ENCODE data around the gene SLC22A2. TPM values are rescaled to one million over a fixed set of nuclear protein-coding genes. Genes with fewer than 3 reads are reported as not detected.

Gene SLC22A2
- total and polyA plus RNA-seq, 2 of the 13 experiments (the other 11 are each of a cell fraction or from before 2014, with no cell fraction given) = not detected

GRCh38 chr6:160224639-160225237 is 33.9 kb downstream of the SLC22A2 start:
- Histone ChIP-seq H3K9ac (ENCODE audit: insufficient read depth, low read depth, low read length) (no peak overlapping the region), H3K27me3 (ENCODE audit: control insufficient read depth in 1 of 2, insufficient read depth in 2 of 2, low read length in 2 of 2) (no peaks in the 10 kb centered on the region), H3K4me3 (replicated peaks in 1 of 3; ENCODE audit: insufficient read depth in 1 of 3, low read depth in 2 of 3, low read length in 3 of 3) (no peak overlapping the region), H3K79me2 (ENCODE audit: insufficient read depth, low read length) (no peaks in the 10 kb centered on the region), H3K4me1 (ENCODE audit: insufficient read depth, low read length) (no peaks in the 10 kb centered on the region), H3K9me3 (ENCODE audit: low read length) (no peaks in the 10 kb centered on the region), H4K20me1 (ENCODE audit: insufficient read depth, low read length) (no peaks in the 10 kb centered on the region), H3K36me3 (replicated peaks in 1 of 2; ENCODE audit: control insufficient read depth in 1 of 2, insufficient read depth in 2 of 2, low read length in 2 of 2) (no peaks in the 10 kb centered on the region), H3K4me2 (ENCODE audit: low read depth, low read length) (no peak overlapping the region), H2AFZ (ENCODE audit: low read length) (no peak overlapping the region), H3K27ac (ENCODE audit: extremely low read length, insufficient read depth, low read length) (no peak overlapping the region)
- BruUV-seq (replicated peaks) = no TSS peak
- TF ChIP-seq ZNF704 (CRISPR knock-in tag; IDR thresholded peaks at IDR 0.05; ENCODE audit: borderline replicate concordance) = no peak
- ChIA-PET CTCF (ENCODE audit: low intra/inter-chr PET ratio, low total read pairs) (no interaction called here), POLR2A (no interaction called here)
- no peak for DNase-seq (ENCODE audit: low spot score)
- ATAC-seq = no peak
- in situ Hi-C loops (cut with HindIII; ENCODE audit: extremely low pct_ligation_motif_present, low pct_unique_long_range_greater_than_20kb) = no loop called here
- intact Hi-C loops (cut with micrococcal nuclease; ENCODE audit: unreplicated experiment) = no loop called here
- WGBS (ENCODE audit: low lambda C conversion rate) = 14% methylated on average over 3 of the region's 3 CpGs
- no peak for FAIRE-seq

- H3K79me2 ChIP-seq (ENCODE audit: insufficient read depth, low read length) = no peaks in the 10 kb centered on the region
- H3K9me3 ChIP-seq (ENCODE audit: low read length) = no peaks in the 10 kb centered on the region
- no peak for DNase-seq (ENCODE audit: low spot score)
- H3K27me3 ChIP-seq (ENCODE audit: control insufficient read depth in 1 of 2, insufficient read depth in 2 of 2, low read length in 2 of 2) = no peaks in the 10 kb centered on the region
- CTCF ChIA-PET (ENCODE audit: low intra/inter-chr PET ratio, low total read pairs) = no interaction called here
- ATAC-seq = no peak
- no peaks in the 10 kb centered on the region for H3K4me1 ChIP-seq (ENCODE audit: insufficient read depth, low read length)
- 60% methylated on average over 4 of the region's 4 CpGs for WGBS (ENCODE audit: low lambda C conversion rate)
- H4K20me1 ChIP-seq (ENCODE audit: insufficient read depth, low read length) = no peaks in the 10 kb centered on the region
- BruUV-seq (replicated peaks) = no TSS peak
- intact Hi-C loops (cut with micrococcal nuclease; ENCODE audit: unreplicated experiment) = no loop called here
- no peak for TF ChIP-seq KMT2A (CRISPR knock-in tag; IDR thresholded peaks at IDR 0.05)
- TF ChIP-seq MBNL3 (CRISPR knock-in tag; conservative IDR thresholded peaks at IDR 0.05) = no peak
- no peak for TF ChIP-seq ZNF280B (CRISPR knock-in tag; IDR thresholded peaks at IDR 0.05; ENCODE audit: borderline replicate concordance)
- H3K36me3 ChIP-seq (replicated peaks in 1 of 2; ENCODE audit: control insufficient read depth in 1 of 2, insufficient read depth in 2 of 2, low read length in 2 of 2) = no peaks in the 10 kb centered on the region
- no peak overlapping the region for H3K9ac ChIP-seq (ENCODE audit: insufficient read depth, low read depth, low read length)
- H3K4me3 ChIP-seq (replicated peaks in 1 of 3; ENCODE audit: insufficient read depth in 1 of 3, low read depth in 2 of 3, low read length in 3 of 3) = no peak overlapping the region
- no peak overlapping the region for H3K4me2 ChIP-seq (ENCODE audit: low read depth, low read length)
- POLR2A ChIA-PET = no interaction called here
- in situ Hi-C loops (cut with HindIII; ENCODE audit: extremely low pct_ligation_motif_present, low pct_unique_long_range_greater_than_20kb) = no loop called here
- H2AFZ ChIP-seq (ENCODE audit: low read length) = no peak overlapping the region
- H3K27ac ChIP-seq (ENCODE audit: extremely low read length, insufficient read depth, low read length) = no peak overlapping the region
- no peak for FAIRE-seq
Observed at GRCh38 chr6:160222491-160222890, 36.1 kb downstream of the SLC22A2 start.

All from HepG2 (cell line).